NB4 (cell line): Measurements from ENCODE around the gene TSPAN5.

ENCODE experiments used
- DNase-seq: peaks from one replicate; pipeline ENCODE4 v3.0.0; 2010; ENCODE audit warnings: low read depth
- H3K4me3 ChIP-seq: one replicate; pipeline ENCODE4 v1.5.1; 2011; ENCODE audit warnings: mild to moderate bottlenecking, low read depth, low read length, moderate library complexity
- CTCF ChIP-seq: IDR thresholded peaks from one replicate; pipeline ENCODE4 v1.5.1; 2012; ENCODE audit warnings: low read depth, low read length
- MAX ChIP-seq: IDR thresholded peaks from 2 replicates; pipeline ENCODE4 v1.6.1; 2011; ENCODE audit warnings: low read depth, low read length
- MYC ChIP-seq: IDR thresholded peaks from 2 replicates; pipeline ENCODE4 v1.6.1; 2011; ENCODE audit warnings: low read depth, low read length
- POLR2A ChIP-seq: IDR thresholded peaks from 2 replicates; pipeline ENCODE4 v1.6.1; 2011; ENCODE audit warnings: mild to moderate bottlenecking; ENCODE audit not compliant: insufficient read length; ENCODE audit errors: extremely low read depth

TSPAN5 gene

DNA sequence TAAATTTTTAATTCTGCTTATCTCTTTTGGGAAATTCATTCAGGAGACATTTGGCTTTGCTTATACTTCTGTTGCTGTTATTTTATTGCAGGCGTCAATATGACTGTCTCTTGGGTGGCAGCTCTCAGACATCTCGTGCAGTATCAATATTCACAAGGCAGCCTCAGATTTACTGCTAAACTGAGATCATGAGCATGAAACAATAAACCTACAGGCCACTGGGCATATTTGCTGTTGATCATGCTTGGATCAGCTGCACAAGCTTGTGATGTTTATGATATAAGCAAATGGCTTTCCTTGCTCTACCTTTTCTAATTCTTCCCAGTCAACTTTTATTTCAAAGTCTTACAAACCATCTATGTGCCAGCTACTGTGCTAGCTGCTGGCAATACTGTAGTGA is 39.2 kb downstream of the TSPAN5 start:
- DNase-seq, result no peak
- H3K4me3 ChIP-seq, result no peak overlapping the region
- TF ChIP-seq MAX, result no peak

GRCh38 chr4:98618680-98619079 is 39.7 kb downstream of the TSPAN5 start:
- no peak for DNase-seq
- TF ChIP-seq MYC (no peak), MAX (no peak), CTCF (no peak), POLR2A (no peak)
- no peak overlapping the region for H3K4me3 ChIP-seq

- TF ChIP-seq MAX, result no peak
- TF ChIP-seq POLR2A, result no peak
- no peak for TF ChIP-seq MYC
- no peak for TF ChIP-seq CTCF
- H3K4me3 ChIP-seq, result no peak overlapping the region
- no peak for DNase-seq
These were observed 40.9 kb downstream of the TSPAN5 start for GRCh38 chr4:98617358-98618047.

DNA sequence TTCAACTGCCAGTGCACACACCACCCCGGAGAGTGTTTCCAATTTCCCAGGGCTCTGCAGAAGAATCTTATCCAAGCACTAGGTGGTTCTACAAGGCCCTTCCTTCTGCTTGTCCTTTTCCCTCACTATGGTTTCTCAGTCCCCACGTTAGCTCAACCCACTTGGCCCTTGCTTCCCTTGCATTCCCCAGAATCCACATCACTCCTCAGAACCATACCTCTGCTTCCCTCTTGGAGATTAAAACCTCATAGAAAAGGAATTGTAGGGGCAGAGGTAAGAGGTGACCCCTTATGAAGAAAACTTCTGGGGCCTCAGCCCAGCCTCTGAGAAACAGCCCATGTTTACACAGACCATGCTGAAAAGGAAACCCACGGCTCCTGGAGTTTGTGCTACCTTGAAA is 42.4 kb downstream of the TSPAN5 start:
- TF ChIP-seq CTCF (no peak), MYC (no peak), POLR2A (no peak), MAX (no peak)
- no peak for DNase-seq
- no peak overlapping the region for H3K4me3 ChIP-seq

- TF ChIP-seq POLR2A, result no peak
- no peak for TF ChIP-seq CTCF
- no peak overlapping the region for H3K4me3 ChIP-seq
- no peak for DNase-seq
These were observed 43.7 kb downstream of the TSPAN5 start for GRCh38 chr4:98614662-98615061.

- no peak for DNase-seq
- no peak for TF ChIP-seq CTCF
- no peak for TF ChIP-seq MAX
- H3K4me3 ChIP-seq, result no peak overlapping the region
These were observed 44.3 kb downstream of the TSPAN5 start for GRCh38 chr4:98614094-98614493.
